PC-3 (cell line): ENCODE data around the gene PLA2G1B. TPM values are rescaled to one million over a fixed set of nuclear protein-coding genes. Genes with fewer than 3 reads are reported as not detected.

Source experiments
- ATAC-seq: fragments of 200-7000 bp; cut with Tn5 transposase; 2 replicates; pipeline ENCODE4 v1.9.1; 2020; ENCODE audit warnings: mild to moderate bottlenecking, moderate library complexity
- BruUV-seq: library from RNA; stranded (reverse); fragments of 400-500 nt; replicated peaks from 2 replicates; lab custom pipeline; 2021; lab: Mats Ljungman, UMichigan
- CTCF ChIA-PET: fragments of 300-600 bp; sonication (Branson Sonifier 250); formaldehyde crosslinking; loops from one replicate; lab custom pipeline; 2022; ENCODE audit warnings: antibody characterized with exemption; lab: Charles Lee
- POLR2A ChIA-PET: fragments of 300-600 bp; sonication (Branson Sonifier 250); formaldehyde crosslinking; loops from one replicate; lab custom pipeline; 2022; ENCODE audit warnings: antibody characterized with exemption; ENCODE audit not compliant: unreplicated experiment; lab: Charles Lee
- DNase-seq: peaks from one replicate; pipeline ENCODE4 v3.0.0-alpha.2; 2015
- H2AFZ ChIP-seq: fragments of 300-600 bp; sonication (generic); 2 replicates; pipeline ENCODE4 v1.6.0; 2016; ENCODE audit warnings: antibody characterized with exemption, low read length
- H3F3A ChIP-seq: fragments of 300-600 bp; sonication (generic); one replicate; pipeline ENCODE4 v1.6.0; 2017; ENCODE audit warnings: antibody characterized with exemption, low read length, control low read depth, mild to moderate bottlenecking; ENCODE audit not compliant: unreplicated experiment
- H3K27ac ChIP-seq: fragments of 300-600 bp; sonication (generic); 2 replicates; pipeline ENCODE4 v1.5.1; 2016; ENCODE audit warnings: mild to moderate bottlenecking, low read length
- H3K27me3 ChIP-seq: fragments of 300-600 bp; sonication (generic); 2 replicates; pipeline ENCODE4 v1.6.1; 2016; ENCODE audit warnings: low read length, mixed read lengths
- H3K36me3 ChIP-seq: fragments of 300-600 bp; sonication (generic); 2 replicates; pipeline ENCODE4 v1.6.1; 2016; ENCODE audit warnings: low read depth, mixed run types, low read length, mixed read lengths
- H3K4me1 ChIP-seq: fragments of 300-600 bp; sonication (generic); 2 replicates; pipeline ENCODE4 v1.5.1; 2016; ENCODE audit warnings: low read length; ENCODE audit not compliant: insufficient read depth
- H3K4me2 ChIP-seq: fragments of 300-600 bp; sonication (generic); 2 replicates; pipeline ENCODE4 v1.6.0; 2016; ENCODE audit warnings: low read length
- H3K4me3 ChIP-seq: fragments of 300-600 bp; sonication (generic); 2 replicates; pipeline ENCODE4 v1.5.1; 2016; ENCODE audit warnings: mild to moderate bottlenecking, low read length, mixed read lengths
- H3K79me2 ChIP-seq: fragments of 300-600 bp; sonication (generic); 2 replicates; pipeline ENCODE4 v1.6.1; 2017; ENCODE audit warnings: low read length, mixed read lengths
- H3K9ac ChIP-seq: fragments of 300-600 bp; sonication (generic); 2 replicates; pipeline ENCODE4 v1.6.0; 2016; ENCODE audit warnings: mild to moderate bottlenecking, low read length
- H3K9me2 ChIP-seq: fragments of 300-600 bp; sonication (generic); replicated peaks from 2 replicates; pipeline ENCODE4 v1.6.1; 2016; ENCODE audit warnings: mixed run types, low read length, mixed read lengths
- H3K9me3 ChIP-seq: fragments of 300-600 bp; sonication (generic); 2 replicates; pipeline ENCODE4 v1.6.1; 2016; ENCODE audit warnings: low read length, mixed read lengths
- H4K20me1 ChIP-seq: fragments of 300-600 bp; sonication (generic); 2 replicates; pipeline ENCODE4 v1.6.1; 2016; ENCODE audit warnings: low read length, mixed read lengths
- EZH2 ChIP-seq: fragments of 300-600 bp; sonication (generic); IDR thresholded peaks from one replicate; pipeline ENCODE4 v1.6.1; 2017; ENCODE audit warnings: antibody characterized with exemption, mild to moderate bottlenecking, low read length; ENCODE audit not compliant: unreplicated experiment
- EZH2phosphoT487 ChIP-seq: fragments of 300-600 bp; sonication (generic); IDR thresholded peaks from 2 replicates; pipeline ENCODE4 v1.6.1; 2018; ENCODE audit warnings: mild to moderate bottlenecking, antibody characterized with exemption, low read length, borderline replicate concordance
- intact Hi-C: fragments of 100-400 bp; cut with micrococcal nuclease; formaldehyde crosslinking; loops from 2 replicates; pipeline ENCODE4 v1.9.0; 2023
- total RNA-seq: library from RNA; depleted of rRNA; stranded (reverse); fragments of >200 nt; gene quantifications from 2 replicates; pipeline ENCODE4 v1.2.3, GENCODE V29; 2014
- TF ChIP-seq, protein P1 (sequence below): fragments of 300-600 bp; sonication (generic); conservative IDR thresholded peaks from 2 replicates; pipeline ENCODE4 v1.5.1; 2017; ENCODE audit warnings: antibody characterized with exemption, low read depth, mild to moderate bottlenecking, low read length

The PLA2G1B gene
- total RNA-seq, 1 experiment from 2014 or later, result not detected

DNA sequence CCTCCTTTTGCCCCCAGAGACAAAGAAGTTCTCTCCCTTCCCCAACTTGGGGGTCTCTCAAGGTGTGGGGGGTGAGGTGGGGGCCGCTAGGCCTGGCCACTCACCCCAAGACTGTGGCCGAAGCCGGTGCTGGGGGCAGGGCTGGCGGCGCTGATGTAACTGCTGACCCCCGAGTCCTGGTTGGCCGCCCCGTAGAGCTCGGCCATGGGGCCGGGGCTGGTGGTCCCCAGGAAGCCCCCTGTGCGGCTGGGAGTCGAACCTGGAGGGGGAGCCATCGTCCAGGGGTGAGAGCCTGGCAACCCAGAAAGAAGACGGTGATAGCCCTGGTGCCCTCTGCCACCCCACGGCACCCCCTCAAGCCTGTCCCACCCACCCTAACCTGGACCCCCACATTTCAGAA lies 18.5 kb upstream of the PLA2G1B start:
- H4K20me1 ChIP-seq, result no peaks in the 10 kb centered on the region
- no peak overlapping the region for H3K4me2 ChIP-seq
- H3K27ac ChIP-seq, result no peak overlapping the region
- CTCF ChIA-PET, result interaction anchor here (0.7 kb wide), 2 partner anchors 25 to 121 kb away, joined by 4 to 5 read pairs; no protein-coding TSS in a partner anchor
- H3K4me1 ChIP-seq, result peaks cover 5% of the 10 kb centered on the region
- no peaks in the 10 kb centered on the region for H3F3A ChIP-seq
- H3K36me3 ChIP-seq, result no peaks in the 10 kb centered on the region
- TF ChIP-seq, protein P1, sequence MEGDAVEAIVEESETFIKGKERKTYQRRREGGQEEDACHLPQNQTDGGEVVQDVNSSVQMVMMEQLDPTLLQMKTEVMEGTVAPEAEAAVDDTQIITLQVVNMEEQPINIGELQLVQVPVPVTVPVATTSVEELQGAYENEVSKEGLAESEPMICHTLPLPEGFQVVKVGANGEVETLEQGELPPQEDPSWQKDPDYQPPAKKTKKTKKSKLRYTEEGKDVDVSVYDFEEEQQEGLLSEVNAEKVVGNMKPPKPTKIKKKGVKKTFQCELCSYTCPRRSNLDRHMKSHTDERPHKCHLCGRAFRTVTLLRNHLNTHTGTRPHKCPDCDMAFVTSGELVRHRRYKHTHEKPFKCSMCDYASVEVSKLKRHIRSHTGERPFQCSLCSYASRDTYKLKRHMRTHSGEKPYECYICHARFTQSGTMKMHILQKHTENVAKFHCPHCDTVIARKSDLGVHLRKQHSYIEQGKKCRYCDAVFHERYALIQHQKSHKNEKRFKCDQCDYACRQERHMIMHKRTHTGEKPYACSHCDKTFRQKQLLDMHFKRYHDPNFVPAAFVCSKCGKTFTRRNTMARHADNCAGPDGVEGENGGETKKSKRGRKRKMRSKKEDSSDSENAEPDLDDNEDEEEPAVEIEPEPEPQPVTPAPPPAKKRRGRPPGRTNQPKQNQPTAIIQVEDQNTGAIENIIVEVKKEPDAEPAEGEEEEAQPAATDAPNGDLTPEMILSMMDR, result no peak
- TF ChIP-seq EZH2 (no peak), EZH2phosphoT487 (no peak)
- POLR2A ChIA-PET, result no interaction called here
- no peaks in the 10 kb centered on the region for H3K27me3 ChIP-seq
- BruUV-seq, result no TSS peak
- no peaks in the 10 kb centered on the region for H3K9me3 ChIP-seq
- no peak overlapping the region for H3K9ac ChIP-seq
- ATAC-seq, result no peak
- DNase-seq, result no peak
- H2AFZ ChIP-seq, result no peak overlapping the region
- H3K9me2 ChIP-seq, result no peaks in the 10 kb centered on the region
- intact Hi-C loops, result no loop called here
- no peak overlapping the region for H3K4me3 ChIP-seq
- no peaks in the 10 kb centered on the region for H3K79me2 ChIP-seq

DNA sequence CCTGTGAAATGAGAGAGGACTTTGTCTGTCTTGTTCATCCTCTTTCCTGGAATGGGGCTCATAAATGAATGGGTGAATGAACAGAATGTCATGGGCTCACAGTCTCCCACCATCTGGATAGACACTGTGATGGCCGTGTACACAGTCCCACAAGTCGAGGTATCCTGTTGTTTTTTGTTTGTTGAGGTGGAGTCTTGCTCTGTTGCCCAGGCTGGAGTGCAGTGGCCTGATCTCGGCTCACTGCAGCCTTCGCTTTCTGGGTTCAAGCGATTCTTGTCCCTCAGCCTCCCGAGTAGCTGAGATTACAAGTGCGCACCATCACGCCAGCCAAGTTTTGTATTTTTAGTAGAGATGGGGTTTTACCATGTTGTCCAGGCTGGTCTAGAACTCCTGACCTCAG lies 16.1 kb upstream of the PLA2G1B start:
- H3K79me2 ChIP-seq, result no peaks in the 10 kb centered on the region
- no peaks in the 10 kb centered on the region for H3K9me3 ChIP-seq
- CTCF ChIA-PET, result no interaction called here
- H3K27me3 ChIP-seq, result no peaks in the 10 kb centered on the region
- POLR2A ChIA-PET, result no interaction called here
- no peak overlapping the region for H3K9ac ChIP-seq
- H3K4me2 ChIP-seq, result no peak overlapping the region
- no peak overlapping the region for H3K4me3 ChIP-seq
- H3K4me1 ChIP-seq, result no peaks in the 10 kb centered on the region
- TF ChIP-seq EZH2phosphoT487, result no peak
- TF ChIP-seq, protein P1, result no peak
- TF ChIP-seq EZH2, result no peak
- intact Hi-C loops, result no loop called here
- H3K36me3 ChIP-seq, result no peaks in the 10 kb centered on the region
- no peaks in the 10 kb centered on the region for H3F3A ChIP-seq
- no peak for ATAC-seq
- no peak for DNase-seq
- H3K9me2 ChIP-seq, result no peaks in the 10 kb centered on the region
- BruUV-seq, result no TSS peak
- no peak overlapping the region for H2AFZ ChIP-seq
- no peaks in the 10 kb centered on the region for H4K20me1 ChIP-seq
- H3K27ac ChIP-seq, result no peak overlapping the region

DNA sequence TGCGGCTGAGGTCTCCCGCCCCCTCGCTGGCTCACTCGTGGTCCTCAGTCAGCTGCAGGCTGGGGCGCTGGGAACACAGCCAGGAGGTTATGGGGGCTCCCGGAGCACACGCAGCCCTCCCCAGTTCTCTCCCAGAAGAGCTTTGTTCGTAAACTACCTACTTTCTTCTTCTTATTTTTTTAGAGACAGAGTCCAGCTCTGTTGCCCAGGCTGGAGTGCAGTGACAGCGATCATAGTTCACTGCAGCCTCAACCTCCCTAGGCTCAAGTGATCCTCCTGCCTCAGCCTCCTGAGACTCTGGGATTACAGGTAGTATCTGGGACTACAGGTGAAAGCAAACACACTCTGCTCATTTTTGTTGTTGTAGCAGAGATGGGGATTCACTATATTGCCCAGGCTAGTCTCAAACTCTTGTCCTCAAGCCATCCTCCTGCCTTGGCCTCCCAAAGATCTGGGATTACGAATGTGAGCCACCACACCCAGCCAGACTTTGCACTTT lies 15.5 kb upstream of the PLA2G1B start:
- H3F3A ChIP-seq, result no peaks in the 10 kb centered on the region
- no peaks in the 10 kb centered on the region for H3K79me2 ChIP-seq
- DNase-seq (no peak), ATAC-seq (no peak)
- no peaks in the 10 kb centered on the region for H3K27me3 ChIP-seq
- H3K36me3 ChIP-seq, result no peaks in the 10 kb centered on the region
- no peak overlapping the region for H3K9ac ChIP-seq
- no peak overlapping the region for H3K27ac ChIP-seq
- no peaks in the 10 kb centered on the region for H3K9me2 ChIP-seq
- no peaks in the 10 kb centered on the region for H3K9me3 ChIP-seq
- no peaks in the 10 kb centered on the region for H4K20me1 ChIP-seq
- no TSS peak for BruUV-seq
- H3K4me2 ChIP-seq, result no peak overlapping the region
- intact Hi-C loops, result no loop called here
- H2AFZ ChIP-seq, result no peak overlapping the region
- no peaks in the 10 kb centered on the region for H3K4me1 ChIP-seq
- H3K4me3 ChIP-seq, result no peak overlapping the region
- TF ChIP-seq, protein P1, result no peak
- TF ChIP-seq EZH2, result no peak
- TF ChIP-seq EZH2phosphoT487, result no peak
- ChIA-PET POLR2A (no interaction called here), CTCF (no interaction called here)
